Epithelial cell of umbilical artery (primary cell): ENCODE measurements around the gene SORL1. TPM values are rescaled to one million over a fixed set of nuclear protein-coding genes. Genes with fewer than 3 reads are reported as not detected.

ENCODE experiments used
- total RNA-seq: library from RNA; depleted of rRNA; stranded (reverse); fragments of >200 nt; gene quantifications from 2 replicates; pipeline ENCODE4 v1.2.3, GENCODE V29; 2014

SORL1 gene
- total RNA-seq = 0.32 and 0.91 TPM in 2 replicates

GRCh38 chr11:121451986-121452608 is at the start of gene SORL1:
Gene SORL1 (plus strand): TSS chr11:121452314. CDS start chr11:121452332, 18 bp downstream.

GRCh38 chr11:121452609-121453150 is 566 bp downstream of the SORL1 start, which contains the start of gene SORL1-AS1:
Gene SORL1-AS1 (minus strand): TSS chr11:121452967.

Other genes with a start within 250 kb of the SORL1 start
- gene SC5D, start 159.5 kb upstream of the SORL1 start, total RNA-seq = 39.3 and 51.8 TPM in 2 replicates